Pancreas (tissue), 10 donors: ENCODE measurements around the gene SMIM20. TPM values are rescaled to one million over a fixed set of nuclear protein-coding genes. Genes with fewer than 3 reads are reported as not detected.

Source experiments
- ATAC-seq, 4 donors: fragments of 200-7000 bp; cut with Tn5 transposase; one replicate each; pipeline versions ENCODE4 v1.8.0 to v1.9.1; 2020; ENCODE audit warnings: mild to moderate bottlenecking in 4 of 4, moderate library complexity in 4 of 4
- DNase-seq, 6 donors: peaks; one replicate each; pipeline ENCODE4 v3.0.0-alpha.2; 2020
- FAIRE-seq: peaks from 2 replicates; lab custom pipeline; 2012; peaks lifted over from hg19 to GRCh38; lab: Jason Lieb, UNC
- H3K27ac ChIP-seq, 4 donors: fragments of 200-600 bp; sonication (generic); 1 replicate in 3 of 4; 2 replicates in 1 of 4; pipeline versions ENCODE4 v1.5.0 to v1.8.0; 2020
- H3K27me3 ChIP-seq, 4 donors: fragments of 200-600 bp; one replicate each; pipeline ENCODE4 v1.8.0; 2021
- H3K36me3 ChIP-seq, 3 donors: fragments of 200-600 bp; sonication (generic) in 1 of 3; one replicate each; pipeline versions ENCODE4 v1.5.0 to v1.8.0; 2020 to 2021
- H3K4me1 ChIP-seq, 3 donors: fragments of 200-600 bp; one replicate each; pipeline ENCODE4 v1.8.0; 2021
- H3K4me3 ChIP-seq, 4 donors: fragments of 200-600 bp; sonication (generic) in 2 of 4; one replicate each; pipeline versions ENCODE4 v1.5.0 to v1.8.0; 2020 to 2021
- H3K9me3 ChIP-seq, 4 donors: fragments of 200-600 bp; one replicate each; pipeline ENCODE4 v1.8.0; 2021
- CTCF ChIP-seq, 4 donors: fragments of 200-600 bp; sonication (generic) in 3 of 4; IDR thresholded peaks; one replicate each; pipeline versions ENCODE4 v1.5.0 to v1.8.0; 2021; ENCODE audit warnings: antibody characterized with exemption in 4 of 4
- WGBS, 2 donors: extraction: QIAGEN DNeasy Blood & Tissue Kit; methylation state at CpG; one replicate each; pipeline ENCODE4 v1.1.7; 2013; 5-methylcytosine and 5-hydroxymethylcytosine counted together
- intact Hi-C, 3 donors: fragments of 100-400 bp; cut with DNase I; formaldehyde crosslinking; loops; one replicate each; pipeline versions ENCODE4 v1.11.1 to v1.14.2; 2022
- polyA plus RNA-seq, 2 donors: library from polyadenylated mRNA; stranded (reverse); fragments of 200-250 nt; gene quantifications; one replicate each; pipeline ENCODE4 v1.2.3, GENCODE V29; 2013
- total RNA-seq, 6 donors: library from RNA; stranded (reverse); fragmentation: NEBNext Ultra II Directional in 4 of 6; extraction: Animal tissue kit (Norgen Biotek cat#: 25700) in 4 of 6; gene quantifications; one replicate each; pipeline versions ENCODE4 v1.2.1 to v1.2.4, GENCODE V29; 2021 to 2023
- donor health status: healthy with polysubstance abuse.
- donor health status: DM: no; HTN: no; CAD: no; lungs with moderate emphysema.
- donor health status: DM: no; HTN: no; CAD: no.
- donor health status: control.
- donor health status: control.
- donor health status: Bipolar disorder and iron deficiency.
- donor health status: DM: yes; HTN: yes; CAD: no.
- donor health status: DM: no; HTN: no; CAD: no.
- donor health status: DM: no; HTN: no; CAD: no.
- donor health status: DM: yes; HTN: yes; CAD: no.

Gene SMIM20
- total and polyA plus RNA-seq, 8 donors: 11.7 to 37.4 (median 18.7) TPM

- no peak overlapping the region for H3K4me3 ChIP-seq
- 85% methylated on average over 3 of the region's 3 CpGs for WGBS, 2 donors
- no peak for DNase-seq
- ATAC-seq: no peak
- no peak for TF ChIP-seq CTCF (IDR thresholded peaks at IDR 0.05)
- no peaks in the 10 kb centered on the region for H3K27me3 ChIP-seq
- no peaks in the 10 kb centered on the region for H3K9me3 ChIP-seq
- H3K4me1 ChIP-seq: peaks cover 0 to 9% (median 0%) of the 10 kb centered on the region in 3 donors
- no peak overlapping the region for H3K27ac ChIP-seq
- intact Hi-C loops: no loop called here
- FAIRE-seq: no peak
- H3K36me3 ChIP-seq: no peaks in the 10 kb centered on the region
These were observed 52.2 kb downstream of the SMIM20 start for GRCh38 chr4:25966171-25966570.

- Histone ChIP-seq H3K4me1 (peaks cover 0 to 10% (median 0%) of the 10 kb centered on the region in 3 donors), H3K9me3 (no peaks in the 10 kb centered on the region), H3K36me3 (no peaks in the 10 kb centered on the region), H3K27me3 (no peaks in the 10 kb centered on the region), H3K27ac (peak overlapping the region in 3 of 4 donors; percentile 54 to 81 (median 58)), H3K4me3 (no peak overlapping the region)
- FAIRE-seq: no peak
- TF ChIP-seq CTCF (IDR thresholded peaks at IDR 0.05): no peak
- intact Hi-C loops: loop anchor here in 1 of 3 donors (10.0 kb wide), 1 partner anchor 1025 kb away; no protein-coding TSS in a partner anchor
- no peak for DNase-seq
- ATAC-seq: no peak
- WGBS, 2 donors: 73 to 79% methylated on average over 13 of the region's 13 CpGs
These were observed 55.5 kb downstream of the SMIM20 start for GRCh38 chr4:25969374-25970155.

- intact Hi-C loops: loop anchor here in 1 of 3 donors (10.0 kb wide), 1 partner anchor 1025 kb away; no protein-coding TSS in a partner anchor
- WGBS, 2 donors: 36 to 51% methylated on average over 13 of the region's 13 CpGs
- H3K4me3 ChIP-seq: no peak overlapping the region
- peaks cover 0 to 10% (median 0%) of the 10 kb centered on the region in 3 donors for H3K4me1 ChIP-seq
- no peaks in the 10 kb centered on the region for H3K9me3 ChIP-seq
- FAIRE-seq (no peak), ATAC-seq (peak in 3 of 4 donors; percentile 78 to 81 (median 78)), DNase-seq (peak in 2 of 6 donors; percentile 29 to 31)
- H3K36me3 ChIP-seq: no peaks in the 10 kb centered on the region
- H3K27ac ChIP-seq: peak overlapping the region in 3 of 4 donors; percentile 54 to 81 (median 58)
- H3K27me3 ChIP-seq: no peaks in the 10 kb centered on the region
- no peak for TF ChIP-seq CTCF (IDR thresholded peaks at IDR 0.05)
These were observed 56.2 kb downstream of the SMIM20 start for GRCh38 chr4:25970226-25970675.

GRCh38 chr4:25970691-25971432 lies 56.8 kb downstream of the SMIM20 start:
- Histone ChIP-seq H3K4me1 (peaks cover 0 to 10% (median 0%) of the 10 kb centered on the region in 3 donors), H3K36me3 (no peaks in the 10 kb centered on the region), H3K4me3 (no peak overlapping the region), H3K27ac (peak overlapping the region in 3 of 4 donors; percentile 54 to 81 (median 58)), H3K27me3 (no peaks in the 10 kb centered on the region), H3K9me3 (no peaks in the 10 kb centered on the region)
- intact Hi-C loops: loop anchor here in 1 of 3 donors (10.0 kb wide), 1 partner anchor 1024 kb away; no protein-coding TSS in a partner anchor
- TF ChIP-seq CTCF (IDR thresholded peaks at IDR 0.05): no peak
- ATAC-seq (peak; percentile 53 to 78 (median 73)), FAIRE-seq (no peak), DNase-seq (peak in 2 of 6 donors; percentile 16 to 34)
- WGBS, 2 donors: 26 to 56% methylated on average over 6 of the region's 6 CpGs
